Upper lobe of left lung (tissue), 6 donors: ENCODE data around the gene SNRNP48. TPM values are rescaled to one million over a fixed set of nuclear protein-coding genes. Genes with fewer than 3 reads are reported as not detected.

Experiments
- ATAC-seq, 2 donors: fragments of 200-7000 bp; cut with Tn5 transposase; one replicate each; pipeline ENCODE4 v1.9.1; 2022; ENCODE audit warnings: mild to moderate bottlenecking in 2 of 2, moderate library complexity in 2 of 2; ENCODE audit not compliant: low FRiP score in 2 of 2
- DNase-seq, 2 donors: peaks; one replicate each; pipeline ENCODE4 v3.0.0-alpha.2; 2019 to 2020
- H3K27ac ChIP-seq, 4 donors: fragments of 200-600 bp; sonication (generic); one replicate each; pipeline ENCODE4 v1.5.1; 2016 to 2019
- H3K27me3 ChIP-seq, 4 donors: fragments of 200-600 bp; sonication (generic); one replicate each; pipeline ENCODE4 v1.5.1; 2017 to 2019
- H3K36me3 ChIP-seq, 4 donors: fragments of 200-600 bp; sonication (generic); one replicate each; pipeline ENCODE4 v1.5.1; 2016 to 2019
- H3K4me1 ChIP-seq, 4 donors: fragments of 200-600 bp; sonication (generic); one replicate each; pipeline ENCODE4 v1.5.1; 2018 to 2019
- H3K4me3 ChIP-seq, 4 donors: fragments of 200-600 bp; sonication (generic); one replicate each; pipeline ENCODE4 v1.5.1; 2017 to 2019; ENCODE audit warnings: mild to moderate bottlenecking in 2 of 4, moderate library complexity in 1 of 4
- H3K9me3 ChIP-seq, 4 donors: fragments of 200-600 bp; sonication (generic); one replicate each; pipeline ENCODE4 v1.5.1; 2018 to 2019
- EP300 ChIP-seq, 4 donors: sonication (generic); formaldehyde crosslinking; IDR thresholded peaks; one replicate each; pipeline ENCODE4 v1.5.1; 2017; ENCODE audit warnings: antibody characterized with exemption in 4 of 4, control low read depth in 2 of 4
- POLR2A ChIP-seq, 4 donors: fragments of 450-650 bp; IDR thresholded peaks; one replicate each; pipeline ENCODE4 v1.5.1; 2016 to 2017; ENCODE audit warnings: antibody characterized with exemption in 4 of 4, mild to moderate bottlenecking in 2 of 4
- POLR2AphosphoS5 ChIP-seq, 2 donors: sonication (generic); formaldehyde crosslinking; IDR thresholded peaks; one replicate each; pipeline ENCODE4 v1.5.1; 2017; ENCODE audit warnings: antibody characterized with exemption in 2 of 2
- WGBS, 2 donors: methylation state at CpG; one replicate each; pipeline ENCODE4 v1.1.5; 2017 to 2018; 5-methylcytosine and 5-hydroxymethylcytosine counted together
- total RNA-seq, 6 donors: library from RNA; depleted of rRNA in 4 of 6; stranded (reverse); fragments of >200 nt in 4 of 6; gene quantifications; one replicate each; pipeline versions ENCODE4 v1.1.0 to v1.2.1, GENCODE V29; 2016 to 2021
- TF ChIP-seq, protein P1 (sequence below), 6 experiments: fragments of 450-650 bp in 4 of 6; fragments of 200-600 bp in 2 of 6; sonication (generic) in 2 of 6; IDR thresholded peaks; one replicate each; pipeline ENCODE4 v1.5.1; 2016 to 2019; ENCODE audit warnings: antibody characterized with exemption in 6 of 6
- donor health status: DM: no; HTN: no; CAD: no; lungs with moderate emphysema.
- donor health status: DM: no; HTN: yes; CAD: no; lungs with severe emphysema.

SNRNP48 gene
- total RNA-seq, 6 donors from 2014 or later = 1.3 to 23.0 (median 10.2) TPM

DNA sequence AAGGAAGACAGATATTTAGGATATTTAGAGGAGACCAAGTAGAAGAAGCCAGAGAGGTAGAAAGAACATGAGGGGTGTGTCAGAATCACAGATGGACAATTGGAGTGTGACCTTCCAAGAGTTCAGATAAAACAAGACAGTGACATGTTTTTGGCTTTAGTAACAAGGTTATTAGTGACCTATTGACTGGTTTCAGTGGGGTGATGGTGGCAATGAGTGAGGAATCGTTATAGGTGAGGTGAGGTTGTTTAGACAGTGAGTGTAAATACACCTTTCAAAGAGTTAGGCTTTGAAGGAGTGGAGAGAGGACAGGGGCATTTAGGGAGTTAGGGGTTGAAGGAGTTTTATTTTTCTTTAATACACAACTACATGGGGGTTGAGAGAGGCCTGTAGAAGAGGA lies 3.2 kb downstream of the SNRNP48 start:
- ATAC-seq (no peak), DNase-seq (no peak)

DNA sequence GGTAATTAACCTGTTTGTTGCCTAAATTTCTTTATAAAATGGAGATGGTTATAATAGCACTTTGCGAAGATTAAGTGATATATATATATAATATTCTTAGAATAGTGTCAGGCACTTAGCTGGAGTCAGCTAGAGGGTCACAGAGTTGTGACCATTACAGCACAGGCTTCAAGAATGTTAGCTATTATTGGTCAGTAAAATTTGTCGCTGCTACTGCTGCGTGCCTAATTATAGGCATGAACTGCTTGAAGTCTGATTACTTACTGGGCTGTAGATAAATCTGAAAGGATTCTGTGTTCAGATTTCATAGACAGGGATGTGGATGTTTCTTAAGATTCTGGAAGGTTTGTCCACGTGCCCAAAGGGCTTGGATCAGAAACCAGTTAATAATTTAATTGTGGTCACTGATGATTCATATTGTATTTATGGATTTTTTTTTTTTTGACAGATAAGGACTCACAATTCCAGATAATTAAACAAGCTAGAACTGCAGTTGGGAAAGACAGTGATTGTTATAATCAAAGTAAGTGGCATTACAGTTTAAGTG lies 4.7 kb downstream of the SNRNP48 start:
- H3K36me3 ChIP-seq = peaks cover 10 to 61% (median 21%) of the 10 kb centered on the region in 4 donors
- WGBS, 2 donors = 87 to 92% methylated on average over 4 of the region's 4 CpGs
- H3K27me3 ChIP-seq = no peaks in the 10 kb centered on the region
- no peak for ATAC-seq
- peaks cover 9 to 29% (median 17%) of the 10 kb centered on the region in 4 donors for H3K4me1 ChIP-seq
- H3K4me3 ChIP-seq = no peak overlapping the region
- no peak overlapping the region for H3K27ac ChIP-seq
- H3K9me3 ChIP-seq = no peaks in the 10 kb centered on the region
- no peak for TF ChIP-seq POLR2AphosphoS5 (IDR thresholded peaks at IDR 0.05)
- TF ChIP-seq, protein P1, sequence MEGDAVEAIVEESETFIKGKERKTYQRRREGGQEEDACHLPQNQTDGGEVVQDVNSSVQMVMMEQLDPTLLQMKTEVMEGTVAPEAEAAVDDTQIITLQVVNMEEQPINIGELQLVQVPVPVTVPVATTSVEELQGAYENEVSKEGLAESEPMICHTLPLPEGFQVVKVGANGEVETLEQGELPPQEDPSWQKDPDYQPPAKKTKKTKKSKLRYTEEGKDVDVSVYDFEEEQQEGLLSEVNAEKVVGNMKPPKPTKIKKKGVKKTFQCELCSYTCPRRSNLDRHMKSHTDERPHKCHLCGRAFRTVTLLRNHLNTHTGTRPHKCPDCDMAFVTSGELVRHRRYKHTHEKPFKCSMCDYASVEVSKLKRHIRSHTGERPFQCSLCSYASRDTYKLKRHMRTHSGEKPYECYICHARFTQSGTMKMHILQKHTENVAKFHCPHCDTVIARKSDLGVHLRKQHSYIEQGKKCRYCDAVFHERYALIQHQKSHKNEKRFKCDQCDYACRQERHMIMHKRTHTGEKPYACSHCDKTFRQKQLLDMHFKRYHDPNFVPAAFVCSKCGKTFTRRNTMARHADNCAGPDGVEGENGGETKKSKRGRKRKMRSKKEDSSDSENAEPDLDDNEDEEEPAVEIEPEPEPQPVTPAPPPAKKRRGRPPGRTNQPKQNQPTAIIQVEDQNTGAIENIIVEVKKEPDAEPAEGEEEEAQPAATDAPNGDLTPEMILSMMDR (IDR thresholded peaks at IDR 0.05) = no peak
- no peak for TF ChIP-seq EP300 (IDR thresholded peaks at IDR 0.05)
- TF ChIP-seq POLR2A (IDR thresholded peaks at IDR 0.05) = no peak
- no peak for DNase-seq

More for the DNA sequence above, 3.2 kb downstream of the SNRNP48 start:
- 65 to 88% methylated on average over 1 of the region's 1 CpG for WGBS, 2 donors
- Histone ChIP-seq H3K27me3 (no peaks in the 10 kb centered on the region), H3K9me3 (no peaks in the 10 kb centered on the region), H3K27ac (no peak overlapping the region), H3K4me3 (no peak overlapping the region), H3K4me1 (peaks cover 14 to 36% (median 22%) of the 10 kb centered on the region in 4 donors), H3K36me3 (peaks cover 10 to 49% (median 20%) of the 10 kb centered on the region in 4 donors)
- TF ChIP-seq EP300 (IDR thresholded peaks at IDR 0.05) (no peak), POLR2A (IDR thresholded peaks at IDR 0.05) (no peak), POLR2AphosphoS5 (IDR thresholded peaks at IDR 0.05) (no peak)
- TF ChIP-seq, protein P1 (IDR thresholded peaks at IDR 0.05) = no peak

GRCh38 chr6:7604003-7604402 lies 14.0 kb downstream of the SNRNP48 start:
- no peak for ATAC-seq
- 68 to 97% methylated on average over 4 of the region's 4 CpGs for WGBS, 2 donors
- TF ChIP-seq, protein P1 (IDR thresholded peaks at IDR 0.05) = no peak
- no peak for TF ChIP-seq EP300 (IDR thresholded peaks at IDR 0.05)
- TF ChIP-seq POLR2AphosphoS5 (IDR thresholded peaks at IDR 0.05) = no peak
- TF ChIP-seq POLR2A (IDR thresholded peaks at IDR 0.05) = no peak
- Histone ChIP-seq H3K4me1 (no peaks in the 10 kb centered on the region), H3K36me3 (peaks cover 44 to 94% (median 67%) of the 10 kb centered on the region in 4 donors), H3K4me3 (no peak overlapping the region), H3K27me3 (no peaks in the 10 kb centered on the region), H3K9me3 (no peaks in the 10 kb centered on the region), H3K27ac (no peak overlapping the region)
- DNase-seq = no peak

- H3K9me3 ChIP-seq = no peaks in the 10 kb centered on the region
- no peak for ATAC-seq
- no peak overlapping the region for H3K27ac ChIP-seq
- DNase-seq = no peak
- H3K4me3 ChIP-seq = no peak overlapping the region
- 79% methylated on average over 2 of the region's 2 CpGs for whole genome bisulfite sequencing, 2 donors
- TF ChIP-seq, protein P1 (IDR thresholded peaks at IDR 0.05) = no peak
- TF ChIP-seq EP300 (IDR thresholded peaks at IDR 0.05) (no peak), POLR2A (IDR thresholded peaks at IDR 0.05) (no peak), POLR2AphosphoS5 (IDR thresholded peaks at IDR 0.05) (no peak)
- H3K27me3 ChIP-seq = no peaks in the 10 kb centered on the region
- no peaks in the 10 kb centered on the region for H3K4me1 ChIP-seq
- H3K36me3 ChIP-seq = peaks cover 47 to 96% (median 70%) of the 10 kb centered on the region in 4 donors
Observed at GRCh38 chr6:7604506-7604905, 14.5 kb downstream of the SNRNP48 start.
